IPS-11a (cell line): ENCODE data around the gene TMEM51.

Source experiments
- H3K4me3 ChIP-seq: one replicate; pipeline ENCODE4 v1.5.1; 2013; ENCODE audit warnings: low read depth, low read length, control low read depth

Gene TMEM51

DNA sequence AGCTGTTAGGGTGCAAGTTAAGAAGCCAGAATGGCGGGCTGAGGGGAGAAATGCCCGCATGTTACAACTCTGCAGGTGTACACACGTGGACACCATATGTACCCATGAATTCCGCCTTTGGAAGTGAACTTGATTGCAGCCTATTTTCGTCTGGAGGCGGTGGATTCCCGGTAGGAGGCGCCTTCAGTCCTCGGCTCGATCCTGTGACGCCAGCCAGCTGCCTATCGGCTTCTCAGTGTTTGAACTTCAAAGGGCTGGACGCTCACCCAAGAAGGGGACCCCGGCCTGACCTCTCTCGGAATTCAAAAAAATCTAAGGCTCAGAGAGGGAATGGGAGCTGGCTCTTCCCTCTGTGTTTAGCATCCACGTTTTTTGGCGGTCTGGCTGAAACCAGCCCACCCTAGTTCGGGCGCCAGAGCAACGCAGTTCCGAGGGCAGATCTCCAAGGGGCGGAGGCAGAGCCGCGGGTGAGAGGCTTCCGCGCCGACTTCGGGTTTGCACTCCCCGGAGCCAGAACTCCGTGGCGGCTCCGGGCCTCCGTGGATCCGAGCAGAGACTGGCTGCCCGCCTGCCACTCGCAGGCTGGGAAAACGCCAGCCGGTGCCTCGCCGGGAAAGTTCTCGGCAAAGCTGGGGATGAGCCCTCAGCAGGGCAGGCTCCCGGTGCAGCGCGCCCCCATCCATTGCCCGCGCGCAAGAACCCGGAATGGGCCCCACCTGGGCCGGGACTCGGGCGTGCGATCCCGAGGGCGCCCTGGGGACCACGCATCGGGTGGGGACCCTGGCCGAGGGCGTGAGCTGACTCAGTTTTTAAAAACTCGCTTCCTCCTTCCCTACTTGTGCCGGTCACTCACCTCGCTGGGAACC lies 996 bp upstream of the TMEM51 start:
- H3K4me3 ChIP-seq = peak overlapping the region; percentile 65

DNA sequence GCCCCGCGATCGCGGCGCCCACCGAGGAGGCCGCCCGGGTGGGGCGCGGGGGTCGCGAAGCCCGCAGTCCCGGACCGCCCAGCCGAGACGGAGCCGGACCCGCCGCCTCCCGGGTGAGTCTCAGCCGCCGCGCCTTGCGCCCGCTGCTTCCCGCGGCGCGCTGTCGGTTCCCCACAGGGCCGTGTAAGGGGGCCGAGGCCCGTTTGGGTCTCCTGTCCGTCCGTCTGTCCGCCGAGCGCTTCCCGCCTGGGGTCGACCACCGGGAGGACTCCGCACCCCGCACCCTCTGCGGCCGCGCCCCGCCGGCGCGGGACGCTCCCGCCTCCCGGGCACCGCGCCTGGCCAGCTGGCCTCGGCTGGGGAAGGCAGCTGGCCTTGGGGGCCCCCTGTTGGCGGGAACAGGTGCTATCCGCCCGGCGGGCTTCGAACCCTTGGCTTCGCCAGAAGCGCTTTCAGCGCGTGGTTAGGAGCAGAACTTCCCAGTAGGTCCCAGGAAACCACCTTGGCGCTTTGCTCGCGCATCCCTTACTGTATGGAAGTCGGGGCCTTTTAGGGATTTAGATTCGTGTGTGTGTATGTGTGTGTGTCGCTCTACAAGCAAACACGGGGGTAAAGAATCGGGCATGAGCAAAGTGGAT lies 414 bp downstream of the TMEM51 start:
- peak overlapping the region; percentile 65 for H3K4me3 ChIP-seq

DNA sequence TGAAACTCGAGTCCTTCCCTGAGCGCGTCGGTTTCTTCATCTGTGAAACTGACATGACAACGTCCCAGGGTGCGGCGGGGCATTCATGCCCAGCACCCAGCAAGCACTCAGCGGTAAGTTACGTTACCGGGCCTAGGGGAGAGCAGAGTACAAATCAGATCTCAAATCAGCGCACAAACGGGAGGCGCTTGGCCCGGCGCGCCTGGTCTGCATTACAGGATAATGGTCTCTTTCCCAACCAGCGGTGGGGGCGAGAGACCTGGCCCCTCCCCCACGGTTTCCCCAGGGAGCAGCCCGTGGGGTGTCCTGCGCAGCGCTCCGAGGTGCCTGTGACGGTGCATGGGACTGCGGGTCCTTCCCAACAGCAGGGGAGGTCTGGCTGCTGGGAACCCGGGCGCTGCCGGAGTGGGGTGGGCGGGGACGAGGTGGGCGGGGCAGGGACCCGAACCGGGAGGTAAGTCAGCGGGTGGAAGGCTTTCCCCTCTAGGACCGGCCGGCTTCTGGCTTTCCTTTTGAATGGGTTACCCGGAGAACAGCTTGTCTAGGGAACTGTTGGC lies 1.0 kb downstream of the TMEM51 start:
- H3K4me3 ChIP-seq = peak overlapping the region; percentile 65

DNA sequence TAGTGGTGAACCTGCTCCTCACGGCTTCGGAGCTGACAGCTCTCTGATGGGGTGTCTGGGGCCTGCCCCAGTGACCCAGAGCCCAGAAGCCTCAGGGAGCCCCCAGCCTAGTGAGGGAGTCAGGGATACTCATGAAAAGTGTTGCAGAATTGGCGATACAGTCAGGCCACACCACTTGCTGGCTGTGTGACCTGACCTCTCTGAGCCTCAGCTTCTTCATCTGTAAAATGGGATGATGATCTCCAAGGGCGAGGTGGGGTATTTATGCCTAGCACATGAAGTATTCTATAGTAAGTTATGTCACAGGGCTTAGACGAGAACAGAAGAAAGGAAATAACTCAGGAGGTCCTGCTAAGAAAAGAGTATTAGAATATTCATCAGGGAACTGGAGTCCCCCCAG lies 1.6 kb downstream of the TMEM51 start:
- H3K4me3 ChIP-seq = no peak overlapping the region

GRCh38 chr1:15155888-15156741 lies 2.6 kb downstream of the TMEM51 start:
- H3K4me3 ChIP-seq = no peak overlapping the region

DNA sequence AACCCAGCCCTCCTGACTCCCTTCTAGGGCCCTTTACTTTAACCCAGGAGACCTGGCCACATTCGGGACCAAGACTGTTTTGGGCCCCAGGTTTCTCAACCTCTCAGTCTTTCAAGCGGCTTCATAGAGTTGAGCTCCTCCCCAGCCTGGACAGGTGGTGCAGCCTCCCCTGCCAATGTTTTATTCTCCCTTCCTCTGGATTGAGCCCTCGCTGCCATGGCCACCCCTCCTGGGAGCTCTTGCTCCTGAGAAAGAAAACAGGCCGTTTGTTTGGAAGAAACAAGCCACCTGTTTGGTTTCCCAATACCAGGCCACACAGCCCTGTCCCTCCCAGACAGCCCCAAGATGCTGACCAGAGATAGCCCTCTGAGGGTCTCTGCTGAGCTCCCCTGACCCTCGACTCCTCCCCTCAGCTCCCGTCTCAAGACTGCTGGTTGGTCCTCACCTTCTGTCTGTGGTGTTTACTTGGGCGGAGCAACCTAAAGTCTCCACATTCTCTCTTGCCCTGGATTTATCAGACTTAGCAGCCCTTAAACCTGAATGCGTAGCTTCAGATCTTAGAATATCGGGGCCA lies 3.3 kb downstream of the TMEM51 start:
- no peak overlapping the region for H3K4me3 ChIP-seq

DNA sequence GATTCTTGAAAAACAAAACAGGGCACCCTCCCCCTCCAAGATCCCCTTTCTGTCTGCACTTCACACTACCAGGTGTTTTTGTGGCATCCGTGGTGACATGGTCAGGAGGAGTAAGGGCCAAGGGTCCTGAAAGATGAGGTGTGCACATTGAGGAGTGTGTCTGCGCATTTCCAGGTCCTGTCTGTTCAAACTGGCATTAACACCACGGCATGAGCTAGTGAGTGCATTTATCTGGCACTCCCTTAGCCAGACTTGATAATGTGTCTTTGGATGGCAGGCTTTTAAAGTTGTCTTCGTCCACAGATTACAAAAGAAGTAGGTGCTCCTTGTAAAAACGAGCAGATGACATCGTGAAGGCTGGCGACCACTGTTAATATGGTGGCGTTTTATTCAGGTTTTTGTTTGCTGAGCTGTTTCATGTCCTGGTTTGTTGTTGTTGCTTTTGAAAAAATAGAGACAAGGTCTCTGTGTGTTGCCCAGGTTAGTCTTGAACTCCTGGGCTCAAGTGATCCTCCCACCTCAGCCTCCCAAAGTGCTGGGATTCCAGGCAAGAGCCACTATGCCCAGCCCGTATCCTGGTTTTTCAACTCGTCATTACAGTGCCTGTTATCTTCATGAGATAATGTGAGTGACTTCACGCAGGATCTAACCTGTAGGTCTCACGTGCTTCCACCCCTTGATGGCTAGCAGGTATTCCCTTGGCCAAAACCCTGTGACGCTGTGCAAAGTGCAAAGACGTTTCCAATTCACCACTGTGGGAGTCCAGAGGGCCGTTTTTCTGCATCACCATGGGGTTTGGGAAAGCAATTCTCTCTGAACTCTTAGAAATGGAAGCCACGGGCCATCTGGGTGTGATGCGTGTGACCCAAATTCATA lies 4.2 kb downstream of the TMEM51 start:
- no peak overlapping the region for H3K4me3 ChIP-seq

- H3K4me3 ChIP-seq = no peak overlapping the region
Measured at GRCh38 chr1:15158506-15159165, 5.1 kb downstream of the TMEM51 start.

DNA sequence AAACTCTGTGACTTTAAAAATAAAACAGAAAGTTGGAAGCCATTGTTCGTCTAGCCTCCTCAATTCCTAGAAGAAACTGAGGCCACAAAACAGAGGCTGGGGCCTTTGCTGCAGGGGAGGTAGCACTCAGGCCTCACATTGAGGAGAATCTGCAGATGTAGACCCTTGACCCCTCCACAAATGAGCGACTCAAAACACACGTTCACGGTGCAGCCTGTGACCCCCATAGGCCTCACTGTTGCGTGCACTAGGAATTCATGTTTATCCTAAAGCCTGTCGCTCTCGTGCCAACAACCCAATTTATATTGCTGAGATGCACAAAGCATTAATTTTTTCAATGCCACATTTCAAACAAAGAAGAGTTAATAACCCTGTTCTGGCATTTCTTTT lies 5.6 kb downstream of the TMEM51 start:
- H3K4me3 ChIP-seq = no peak overlapping the region

DNA sequence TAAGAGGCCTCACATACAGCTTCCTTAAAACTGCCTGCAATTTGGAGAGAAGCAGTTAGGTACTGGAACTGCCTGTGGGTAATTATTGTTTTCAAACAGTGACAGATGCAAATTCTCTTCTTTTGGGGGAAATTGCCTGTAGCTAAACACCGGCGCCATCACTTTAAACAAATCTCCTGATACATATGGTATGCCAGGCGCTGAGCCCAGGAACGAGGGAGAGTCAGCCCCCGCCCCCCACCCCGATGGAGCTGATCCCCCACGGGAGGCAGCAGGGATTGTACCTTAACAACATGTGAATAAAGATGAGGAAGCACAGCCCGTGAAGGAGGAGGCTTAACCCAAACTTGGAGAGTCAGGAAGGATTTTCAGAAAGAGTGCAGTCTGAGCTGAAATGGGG lies 7.1 kb downstream of the TMEM51 start:
- no peak overlapping the region for H3K4me3 ChIP-seq

GRCh38 chr1:15167386-15167785 lies 13.8 kb downstream of the TMEM51 start:
- H3K4me3 ChIP-seq = no peak overlapping the region

DNA sequence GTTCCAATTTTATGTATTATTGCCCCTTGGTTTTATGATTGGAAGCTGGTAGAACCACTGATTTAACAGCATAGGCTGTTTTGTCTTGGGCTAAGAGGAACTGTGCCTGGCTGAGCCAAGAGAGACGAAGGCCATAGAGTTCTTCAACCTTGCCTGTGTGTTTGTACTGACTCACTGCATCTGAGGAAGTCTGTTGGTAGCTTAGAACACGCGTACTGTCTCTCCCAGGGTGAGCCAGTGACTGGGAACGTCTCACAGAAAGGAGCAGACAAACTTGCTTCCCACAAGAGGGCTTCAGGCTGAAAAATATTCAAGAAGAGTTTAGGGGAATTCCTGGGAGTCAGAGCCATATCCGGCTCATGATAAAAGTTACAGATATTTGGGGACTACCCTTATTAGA lies 14.9 kb downstream of the TMEM51 start:
- no peak overlapping the region for H3K4me3 ChIP-seq

- no peak overlapping the region for H3K4me3 ChIP-seq
Measured at GRCh38 chr1:15170071-15170470, 16.5 kb downstream of the TMEM51 start.

DNA sequence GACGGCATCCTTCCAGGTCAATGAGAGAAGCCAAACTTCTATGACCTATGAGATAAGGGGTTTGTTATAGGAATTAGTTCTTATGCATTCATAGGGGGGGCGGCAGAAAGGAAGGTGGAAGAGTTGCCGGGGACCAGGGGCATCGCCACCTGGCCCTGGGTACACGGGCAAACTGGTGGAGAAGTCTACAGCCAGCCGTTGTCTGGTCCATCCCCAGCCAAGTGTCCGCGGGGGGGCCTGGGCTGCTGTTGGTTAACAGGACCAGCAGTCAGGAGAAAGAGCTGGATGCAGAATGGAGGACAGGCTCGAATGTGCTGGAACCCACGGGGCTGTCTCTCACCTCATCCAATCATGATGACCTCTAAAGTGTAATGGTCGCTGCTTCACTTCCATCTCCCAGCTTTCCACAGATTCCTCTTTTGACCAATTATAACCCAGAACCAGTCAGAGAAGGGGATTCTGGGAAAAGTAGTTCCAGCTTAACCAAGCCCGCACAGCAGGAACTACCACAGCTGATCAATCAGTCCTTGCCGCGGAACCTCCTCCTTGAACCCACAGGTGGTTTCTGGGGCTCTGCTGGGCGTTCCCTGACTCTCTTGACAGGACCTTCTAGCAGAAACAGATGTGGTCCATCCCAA lies 17.8 kb downstream of the TMEM51 start:
- no peak overlapping the region for H3K4me3 ChIP-seq

- H3K4me3 ChIP-seq = no peak overlapping the region
Measured at GRCh38 chr1:15172405-15173259, 19.1 kb downstream of the TMEM51 start.

GRCh38 chr1:15173863-15174614 lies 20.5 kb downstream of the TMEM51 start:
- no peak overlapping the region for H3K4me3 ChIP-seq

GRCh38 chr1:15174615-15174983 lies 21.1 kb downstream of the TMEM51 start:
- no peak overlapping the region for H3K4me3 ChIP-seq
